ENCODE measurements around the gene PRELID3B.

- TF ChIP-seq HOXA3 (CRISPR knock-in tag; IDR thresholded peaks at IDR 0.05) (no peak), SIN3A (IDR thresholded peaks at IDR 0.05; ENCODE audit: borderline replicate concordance, low read depth, low read length) (no peak), CBX1 (IDR thresholded peaks at IDR 0.05; ENCODE audit: low read depth) (no peak), POLR2AphosphoS5 (IDR thresholded peaks at IDR 0.05; ENCODE audit: low read depth, low read length) (no peak), HOMEZ (CRISPR knock-in tag; IDR thresholded peaks at IDR 0.05; ENCODE audit: low read depth) (no peak)
Measured at GRCh38 chr20:59013959-59014608, 28.5 kb downstream of the PRELID3B start.

All from HepG2 (cell line).